ENCODE measurements around the gene TSSK2. TPM values are rescaled to one million over a fixed set of nuclear protein-coding genes. Genes with fewer than 3 reads are reported as not detected.

TSSK2 gene
- total RNA-seq, 4 donors from 2014 or later = 0.19 to 0.33 (median 0.25) TPM; not detected in 1

- H3K27me3 ChIP-seq = no peaks in the 10 kb centered on the region
- H3K27ac ChIP-seq = no peak overlapping the region
- H3K36me3 ChIP-seq = peaks cover 0 to 85% of the 10 kb centered on the region in 2 donors
- in situ Hi-C loops (cut with MboI; ENCODE audit: low sequenced_read_pairs in 4 of 4) = loop anchor here in 1 of 4 donors (25.0 kb wide), 1 partner anchor 500 kb away; no protein-coding TSS in a partner anchor
- ATAC-seq = no peak
- DNase-seq = no peak
- H3K9me3 ChIP-seq = no peaks in the 10 kb centered on the region
- intact Hi-C loops (cut with DNase I; ENCODE audit: low total_unique reads) = no loop called here
- peaks cover 0 to 3% of the 10 kb centered on the region in 2 donors for H3K4me1 ChIP-seq
- TF ChIP-seq POLR2A (IDR thresholded peaks at IDR 0.05) (no peak), CTCF (IDR thresholded peaks at IDR 0.05 in 4 of 5, conservative IDR thresholded peaks at IDR 0.05 in 1 of 5) (no peak)
- no peak overlapping the region for H3K4me3 ChIP-seq
Measured at GRCh38 chr22:19137384-19138216, 6.5 kb downstream of the TSSK2 start.

- intact Hi-C loops (cut with DNase I; ENCODE audit: low total_unique reads) (no loop called here), in situ Hi-C loops (cut with MboI; ENCODE audit: low sequenced_read_pairs in 4 of 4) (loop anchor here in 1 of 4 donors (25.0 kb wide), 1 partner anchor 499 kb away; no protein-coding TSS in a partner anchor)
- no peak for ATAC-seq
Measured at GRCh38 chr22:19138217-19139000, 7.3 kb downstream of the TSSK2 start.

GRCh38 chr22:19139001-19139356 lies 7.9 kb downstream of the TSSK2 start:
- Histone ChIP-seq H3K4me3 (no peak overlapping the region), H3K27me3 (no peaks in the 10 kb centered on the region), H3K36me3 (peaks cover 0 to 77% of the 10 kb centered on the region in 2 donors), H3K9me3 (no peaks in the 10 kb centered on the region), H3K4me1 (peaks cover 8 to 11% of the 10 kb centered on the region in 2 donors), H3K27ac (no peak overlapping the region)
- no peak for TF ChIP-seq CTCF (IDR thresholded peaks at IDR 0.05 in 4 of 5, conservative IDR thresholded peaks at IDR 0.05 in 1 of 5)
- no peak for TF ChIP-seq POLR2A (IDR thresholded peaks at IDR 0.05)
- DNase-seq = no peak
- intact Hi-C loops (cut with DNase I; ENCODE audit: low total_unique reads) (no loop called here), in situ Hi-C loops (cut with MboI; ENCODE audit: low sequenced_read_pairs in 4 of 4) (loop anchor here in 1 of 4 donors (25.0 kb wide), 1 partner anchor 498 kb away; no protein-coding TSS in a partner anchor)
- ATAC-seq = no peak

More at GRCh38 chr22:19138217-19139000, 7.3 kb downstream of the TSSK2 start:
- H3K27ac ChIP-seq = no peak overlapping the region
- no peaks in the 10 kb centered on the region for H3K9me3 ChIP-seq
- DNase-seq = no peak
- H3K27me3 ChIP-seq = no peaks in the 10 kb centered on the region
- peaks cover 2 to 5% of the 10 kb centered on the region in 2 donors for H3K4me1 ChIP-seq
- TF ChIP-seq CTCF (IDR thresholded peaks at IDR 0.05 in 4 of 5, conservative IDR thresholded peaks at IDR 0.05 in 1 of 5) (no peak), POLR2A (IDR thresholded peaks at IDR 0.05) (no peak)
- peaks cover 0 to 82% of the 10 kb centered on the region in 2 donors for H3K36me3 ChIP-seq
- no peak overlapping the region for H3K4me3 ChIP-seq

GRCh38 chr22:19139974-19140373 lies 8.9 kb downstream of the TSSK2 start:
- Histone ChIP-seq H3K27me3 (no peaks in the 10 kb centered on the region), H3K9me3 (no peaks in the 10 kb centered on the region), H3K36me3 (peaks cover 0 to 67% of the 10 kb centered on the region in 2 donors), H3K27ac (no peak overlapping the region), H3K4me3 (no peak overlapping the region), H3K4me1 (peaks cover 8 to 11% of the 10 kb centered on the region in 2 donors)
- in situ Hi-C loops (cut with MboI; ENCODE audit: low sequenced_read_pairs in 4 of 4) (loop anchor here in 1 of 4 donors (25.0 kb wide), 1 partner anchor 497 kb away; no protein-coding TSS in a partner anchor), intact Hi-C loops (cut with DNase I; ENCODE audit: low total_unique reads) (no loop called here)
- no peak for TF ChIP-seq POLR2A (IDR thresholded peaks at IDR 0.05)
- TF ChIP-seq CTCF (IDR thresholded peaks at IDR 0.05 in 4 of 5, conservative IDR thresholded peaks at IDR 0.05 in 1 of 5) = no peak
- ATAC-seq (no peak), DNase-seq (no peak)

Data from gastrocnemius medialis (tissue), 4 donors.